Ovary (tissue), 9 donors: ENCODE results near the gene OXCT2. TPM values are rescaled to one million over a fixed set of nuclear protein-coding genes. Genes with fewer than 3 reads are reported as not detected.
A peak's percentile ranks its signal among the peaks of the same experiment; 100 is the strongest.
"Not testable (repeated sequence)": the region's sequence is repeated elsewhere in the genome, so short reads cannot be mapped to it uniquely, and the experiment has no call there.

Experiments used
- DNase-seq, 5 donors: peaks; one replicate each; pipeline ENCODE4 v3.0.0-alpha.2; 2019 to 2020
- H3K27ac ChIP-seq, 2 donors: fragments of 200-600 bp; one replicate each; pipeline versions ENCODE4 v1.5.1 to v1.8.0; 2019 to 2022
- H3K27me3 ChIP-seq: fragments of 200-600 bp; one replicate; pipeline ENCODE4 v1.8.0; 2022
- H3K36me3 ChIP-seq: fragments of 200-600 bp; sonication (generic); one replicate; pipeline ENCODE4 v1.5.1; 2019
- H3K4me1 ChIP-seq: one replicate; pipeline ENCODE4 v1.8.1; 2013; ENCODE audit warnings: mild to moderate bottlenecking, moderate library complexity; ENCODE audit not compliant: insufficient read depth
- H3K4me3 ChIP-seq: fragments of 200-600 bp; sonication (generic); one replicate; pipeline ENCODE4 v1.5.1; 2017
- H3K9me3 ChIP-seq, 2 donors: fragments of 200-600 bp in 1 of 2; sonication (generic) in 1 of 2; one replicate each; pipeline versions ENCODE4 v1.5.1 to v1.8.1; 2013 to 2019; ENCODE audit warnings: mild to moderate bottlenecking in 1 of 2, moderate library complexity in 1 of 2
- EP300 ChIP-seq: sonication (generic); formaldehyde crosslinking; IDR thresholded peaks from one replicate; pipeline ENCODE4 v1.6.1; 2017; ENCODE audit warnings: antibody characterized with exemption
- POLR2A ChIP-seq: fragments of 450-650 bp; IDR thresholded peaks from one replicate; pipeline ENCODE4 v1.6.1; 2017; ENCODE audit warnings: antibody characterized with exemption, mild to moderate bottlenecking, moderate library complexity
- WGBS, 3 donors: extraction: QIAGEN DNeasy Blood & Tissue Kit in 1 of 3; methylation state at CpG; one replicate each; pipeline versions ENCODE4 v1.1.5 to v1.1.7; 2013 to 2017; 5-methylcytosine and 5-hydroxymethylcytosine counted together
- intact Hi-C, 4 donors: fragments of 100-400 bp; cut with DNase I; formaldehyde crosslinking; loops; one replicate each; pipeline versions ENCODE4 v1.11.0 to v1.15.1; 2022 to 2023
- polyA plus RNA-seq, 2 donors: library from polyadenylated mRNA; stranded (reverse); fragments of 200-250 nt in 1 of 2; fragments of 350-450 nt in 1 of 2; fragmentation: Illumina TruSeq in 1 of 2; extraction: RNeasy Lipid Tissue Mini Kit (QIAGEN cat#74804) in 1 of 2; gene quantifications; one replicate each; pipeline ENCODE4 v1.2.3, GENCODE V29; 2013 to 2014
- total RNA-seq, 7 donors: library from RNA; depleted of rRNA in 2 of 7; stranded (reverse); fragments of >200 nt in 2 of 7; fragmentation: NEBNext Ultra II Directional in 3 of 7; extraction: Animal tissue kit (Norgen Biotek cat#: 25700) in 3 of 7; gene quantifications; one replicate each; pipeline versions ENCODE4 v1.1.0 to v1.2.4, GENCODE V29; 2016 to 2023
- TF ChIP-seq, protein P1 (sequence below), 3 donors: fragments of 450-650 bp in 2 of 3; fragments of 200-600 bp in 1 of 3; IDR thresholded peaks; one replicate each; pipeline versions ENCODE4 v1.5.1 to v1.8.0; 2016 to 2022; ENCODE audit warnings: antibody characterized with exemption in 3 of 3, mild to moderate bottlenecking in 1 of 3
- donor health status: DM: no; HTN: no; CAD: no; lungs with moderate emphysema.
- donor health status: DM: no; HTN: no; CAD: no.
- donor health status: Bipolar disorder and iron deficiency.
- donor health status: DM: yes; HTN: yes; CAD: no.
- donor health status: DM: no; HTN: no; CAD: no.
- donor health status: DM: yes; HTN: yes; CAD: no.

OXCT2 gene
- total and polyA plus RNA-seq, 9 donors, result 0.20 to 7.2 (median 2.4) TPM

DNA sequence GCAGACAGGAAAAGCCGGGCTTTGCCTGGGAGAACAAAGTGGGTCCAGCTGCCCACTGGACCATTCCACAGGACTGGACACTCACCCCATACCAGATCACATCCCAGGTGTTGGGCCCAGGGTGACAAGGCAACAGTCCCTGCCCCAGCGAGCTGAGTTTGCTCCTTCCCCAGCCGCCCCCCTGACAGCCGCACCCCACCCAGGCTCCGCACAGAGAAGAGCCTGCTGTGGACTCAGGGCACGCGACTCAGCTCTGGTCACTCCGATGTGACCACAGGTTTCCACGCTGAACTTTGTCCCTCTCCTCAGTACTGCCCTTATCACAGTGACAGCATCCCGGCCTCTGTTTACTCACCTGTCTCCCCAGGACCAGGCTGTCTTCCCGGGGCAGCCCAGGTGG is 16.3 kb upstream of the OXCT2 start:
- intact Hi-C loops, result no loop called here
- H3K4me3 ChIP-seq, result no peak overlapping the region
- H3K4me1 ChIP-seq, result no peaks in the 10 kb centered on the region
- H3K27me3 ChIP-seq, result no peaks in the 10 kb centered on the region
- H3K27ac ChIP-seq, result no peak overlapping the region
- WGBS, 3 donors, result 57 to 62% (median 59%) methylated on average over 11 of the region's 11 CpGs
- H3K9me3 ChIP-seq, result no peaks in the 10 kb centered on the region
- H3K36me3 ChIP-seq, result no peaks in the 10 kb centered on the region
- peak in 1 of 5 donors; percentile 27 for DNase-seq
- TF ChIP-seq, protein P1, sequence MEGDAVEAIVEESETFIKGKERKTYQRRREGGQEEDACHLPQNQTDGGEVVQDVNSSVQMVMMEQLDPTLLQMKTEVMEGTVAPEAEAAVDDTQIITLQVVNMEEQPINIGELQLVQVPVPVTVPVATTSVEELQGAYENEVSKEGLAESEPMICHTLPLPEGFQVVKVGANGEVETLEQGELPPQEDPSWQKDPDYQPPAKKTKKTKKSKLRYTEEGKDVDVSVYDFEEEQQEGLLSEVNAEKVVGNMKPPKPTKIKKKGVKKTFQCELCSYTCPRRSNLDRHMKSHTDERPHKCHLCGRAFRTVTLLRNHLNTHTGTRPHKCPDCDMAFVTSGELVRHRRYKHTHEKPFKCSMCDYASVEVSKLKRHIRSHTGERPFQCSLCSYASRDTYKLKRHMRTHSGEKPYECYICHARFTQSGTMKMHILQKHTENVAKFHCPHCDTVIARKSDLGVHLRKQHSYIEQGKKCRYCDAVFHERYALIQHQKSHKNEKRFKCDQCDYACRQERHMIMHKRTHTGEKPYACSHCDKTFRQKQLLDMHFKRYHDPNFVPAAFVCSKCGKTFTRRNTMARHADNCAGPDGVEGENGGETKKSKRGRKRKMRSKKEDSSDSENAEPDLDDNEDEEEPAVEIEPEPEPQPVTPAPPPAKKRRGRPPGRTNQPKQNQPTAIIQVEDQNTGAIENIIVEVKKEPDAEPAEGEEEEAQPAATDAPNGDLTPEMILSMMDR (IDR thresholded peaks at IDR 0.05), result no peak

DNA sequence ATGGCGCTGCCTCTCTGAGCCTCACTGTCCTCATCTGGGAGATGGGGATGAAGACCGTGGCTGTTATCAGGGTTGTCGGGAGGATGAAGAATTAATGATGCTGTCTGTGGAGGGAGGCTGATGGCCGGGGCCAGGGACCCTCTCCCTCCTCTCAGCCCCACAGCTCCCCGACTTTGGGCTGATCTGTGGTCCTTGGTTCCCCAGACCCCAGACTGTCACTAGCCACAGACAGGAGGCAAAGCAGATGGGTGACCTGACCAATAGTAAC is 15.9 kb upstream of the OXCT2 start:
- H3K27ac ChIP-seq, H3K27me3 ChIP-seq, intact Hi-C loops, H3K4me1 ChIP-seq, DNase-seq, H3K36me3 ChIP-seq, H3K9me3 ChIP-seq, H3K4me3 ChIP-seq: not testable (repeated sequence)
- 88 to 91% (median 90%) methylated on average over 5 of the region's 5 CpGs for WGBS, 3 donors

DNA sequence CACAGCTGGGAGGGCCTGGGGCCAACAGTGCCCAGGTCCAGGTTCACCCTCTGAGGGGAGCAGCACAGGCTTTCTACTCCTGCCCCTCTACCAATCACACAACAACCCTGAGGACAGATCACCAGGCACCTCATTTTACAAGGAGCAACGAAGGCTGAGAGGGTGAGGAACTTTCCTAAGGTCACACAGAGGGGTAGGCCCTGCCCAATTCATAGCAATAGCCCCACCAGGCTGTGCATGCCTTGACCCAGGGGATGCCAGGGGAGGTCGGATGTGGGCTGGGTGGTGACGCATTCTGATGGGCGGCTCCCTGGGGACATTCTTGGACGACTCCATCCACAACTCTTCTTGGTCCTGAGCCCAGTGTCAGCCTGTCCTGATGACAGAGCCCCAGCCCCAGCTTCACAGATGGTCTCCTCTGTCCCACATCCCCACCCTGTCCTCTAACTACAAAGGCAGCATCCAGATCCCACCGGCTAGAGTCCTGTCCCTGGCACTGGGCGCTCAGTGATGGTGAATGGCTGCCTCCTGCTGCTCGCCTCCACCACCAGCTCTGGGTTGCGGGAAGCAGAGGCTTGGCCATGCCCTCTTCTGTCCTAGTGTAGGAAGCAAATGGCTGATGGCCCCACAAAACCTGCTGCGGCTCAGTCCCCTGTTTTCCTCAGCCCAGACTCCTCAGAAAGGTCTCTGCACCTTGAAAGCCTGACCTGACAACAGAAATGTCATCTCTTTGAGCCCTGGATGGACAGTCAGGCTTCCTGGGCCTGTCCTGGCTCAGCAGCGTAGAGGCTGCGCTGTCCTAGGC is 15.4 kb upstream of the OXCT2 start:
- H3K9me3 ChIP-seq, H3K27ac ChIP-seq, H3K36me3 ChIP-seq, intact Hi-C loops, H3K27me3 ChIP-seq, DNase-seq, H3K4me3 ChIP-seq, H3K4me1 ChIP-seq: not testable (repeated sequence)
- WGBS, 3 donors, result 79 to 86% (median 84%) methylated on average over 9 to 12 of the region's 12 CpGs

DNA sequence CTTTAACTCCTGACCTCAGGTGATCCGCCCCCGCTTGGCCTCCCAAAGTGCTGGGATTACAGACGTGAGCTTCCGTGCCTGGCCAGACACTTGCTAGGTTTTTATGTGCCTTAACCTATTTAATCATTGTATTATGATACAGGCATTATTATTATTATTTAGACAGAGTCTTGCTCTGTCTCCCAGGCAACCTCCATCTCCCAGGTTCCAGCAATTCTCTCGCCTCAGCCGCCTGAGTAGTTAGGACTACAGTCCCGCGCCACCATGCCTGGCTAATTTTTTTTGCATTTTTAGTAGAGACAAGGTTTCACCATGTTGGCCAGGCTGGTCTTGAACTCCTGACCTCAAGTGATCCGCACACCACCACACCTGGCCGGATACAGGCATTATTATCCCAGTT is 11.5 kb upstream of the OXCT2 start:
- H3K4me1 ChIP-seq, intact Hi-C loops, DNase-seq, H3K27me3 ChIP-seq, H3K27ac ChIP-seq, H3K9me3 ChIP-seq, H3K36me3 ChIP-seq, H3K4me3 ChIP-seq: not testable (repeated sequence)
- WGBS, 3 donors, result 80% methylated on average over 10 of the region's 10 CpGs

DNA sequence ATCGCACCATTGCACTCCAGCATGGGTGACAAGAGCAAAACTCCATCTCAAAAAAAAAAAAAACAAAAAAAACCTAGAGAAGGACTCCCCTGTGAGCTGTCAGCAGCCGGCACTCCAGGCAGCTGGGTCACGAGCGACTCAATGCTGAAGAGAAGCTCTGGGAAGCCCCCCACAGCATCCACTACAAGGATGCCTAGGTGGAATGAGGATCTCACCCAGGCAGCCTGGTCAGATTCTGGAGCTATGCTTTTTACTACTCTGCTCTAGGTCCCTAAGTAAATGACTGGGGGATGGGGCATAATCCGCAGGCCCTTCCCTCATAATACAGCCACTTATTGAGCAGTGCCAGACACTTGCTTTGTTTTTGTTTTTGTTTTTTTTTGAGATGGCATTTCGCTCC is 11.0 kb upstream of the OXCT2 start:
- no peak for DNase-seq

DNA sequence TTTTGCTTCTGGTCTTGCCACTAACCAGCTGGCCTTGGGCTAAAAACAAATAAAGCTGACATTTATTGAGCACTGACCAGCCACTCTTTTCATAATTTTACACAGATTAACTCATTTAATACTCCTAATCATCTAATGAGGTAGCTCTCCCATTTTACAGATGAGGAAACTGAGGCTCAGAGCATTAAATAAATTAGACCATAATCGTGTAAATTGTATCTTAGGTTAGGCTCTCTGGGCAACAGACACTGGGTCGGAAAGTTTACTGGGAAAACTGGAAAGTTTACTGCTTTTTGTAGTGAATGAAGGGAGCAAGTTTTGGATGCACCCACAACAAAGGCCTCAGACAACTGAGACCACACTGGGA is 10.2 kb upstream of the OXCT2 start:
- Histone ChIP-seq H3K4me1 (no peaks in the 10 kb centered on the region), H3K27me3 (no peaks in the 10 kb centered on the region), H3K36me3 (no peaks in the 10 kb centered on the region), H3K9me3 (no peaks in the 10 kb centered on the region), H3K27ac (no peak overlapping the region), H3K4me3 (no peak overlapping the region)
- intact Hi-C loops, result no loop called here
- DNase-seq, result no peak
- TF ChIP-seq POLR2A (no peak), EP300 (no peak)
- TF ChIP-seq, protein P1 (IDR thresholded peaks at IDR 0.05), result no peak
- WGBS, 3 donors, result 82 to 92% (median 88%) methylated on average over 2 of the region's 2 CpGs

More for the DNA sequence above, 11.0 kb upstream of the OXCT2 start:
- H3K36me3 ChIP-seq, result no peaks in the 10 kb centered on the region
- no peaks in the 10 kb centered on the region for H3K9me3 ChIP-seq
- TF ChIP-seq, protein P1 (IDR thresholded peaks at IDR 0.05), result no peak
- TF ChIP-seq EP300, result no peak
- TF ChIP-seq POLR2A, result no peak
- H3K4me1 ChIP-seq, result no peaks in the 10 kb centered on the region
- WGBS, 3 donors, result 81 to 85% (median 81%) methylated on average over 6 of the region's 6 CpGs
- intact Hi-C loops, result no loop called here
- H3K27me3 ChIP-seq, result no peaks in the 10 kb centered on the region
- no peak overlapping the region for H3K4me3 ChIP-seq
- H3K27ac ChIP-seq, result no peak overlapping the region
